PC-9 (cell line): ENCODE measurements around the gene C5. TPM values are rescaled to one million over a fixed set of nuclear protein-coding genes. Genes with fewer than 3 reads are reported as not detected.

Experiments used
- BruUV-seq: library from RNA; stranded (reverse); fragments of 400-500 nt; replicated peaks from 2 replicates; lab custom pipeline; 2021; lab: Mats Ljungman, UMichigan
- CTCF ChIA-PET: fragments of 300-600 bp; sonication (Branson Sonifier 250); formaldehyde crosslinking; loops from one replicate; lab custom pipeline; 2022; ENCODE audit warnings: antibody characterized with exemption; lab: Charles Lee
- POLR2A ChIA-PET: fragments of 300-600 bp; sonication (Branson Sonifier 250); formaldehyde crosslinking; loops from one replicate; lab custom pipeline; 2022; ENCODE audit warnings: antibody characterized with exemption; ENCODE audit not compliant: unreplicated experiment; lab: Charles Lee
- DNase-seq, 2 experiments: peaks; one replicate each; pipeline versions ENCODE4 v3.0.0 to v3.0.0-alpha.2; 2015 to 2022; ENCODE audit warnings: mixed read lengths in 1 of 2
- H2AFZ ChIP-seq: fragments of 200-600 bp; sonication (generic); 2 replicates; pipeline ENCODE4 v1.8.1; 2017; ENCODE audit warnings: antibody characterized with exemption
- H3F3A ChIP-seq: fragments of 200-600 bp; sonication (generic); 2 replicates; pipeline ENCODE4 v1.8.1; 2017; ENCODE audit warnings: antibody characterized with exemption, mild to moderate bottlenecking, low read depth; ENCODE audit not compliant: insufficient read depth
- H3K27ac ChIP-seq: fragments of 200-600 bp; sonication (generic); 2 replicates; pipeline ENCODE4 v1.6.1; 2016; ENCODE audit warnings: mixed run types
- H3K27me3 ChIP-seq: fragments of 200-600 bp; sonication (generic); 2 replicates; pipeline ENCODE4 v1.6.1; 2016; ENCODE audit warnings: low read depth, mixed run types; ENCODE audit not compliant: insufficient read depth
- H3K36me3 ChIP-seq: fragments of 200-600 bp; sonication (generic); 2 replicates; pipeline ENCODE4 v1.6.1; 2016; ENCODE audit warnings: low read depth, mixed run types
- H3K4me1 ChIP-seq: fragments of 200-600 bp; sonication (generic); replicated peaks from 2 replicates; pipeline ENCODE4 v1.6.1; 2016; ENCODE audit warnings: mixed run types; ENCODE audit not compliant: insufficient read depth
- H3K4me2 ChIP-seq: fragments of 200-600 bp; sonication (generic); 2 replicates; pipeline ENCODE4 v1.6.1; 2017; ENCODE audit warnings: mixed run types
- H3K4me3 ChIP-seq: fragments of 200-600 bp; sonication (generic); 2 replicates; pipeline ENCODE4 v1.6.1; 2016; ENCODE audit warnings: mixed run types
- H3K79me2 ChIP-seq: fragments of 200-600 bp; sonication (generic); 2 replicates; pipeline ENCODE4 v1.6.1; 2017; ENCODE audit warnings: low read depth, mixed run types
- H3K9me2 ChIP-seq: fragments of 200-600 bp; sonication (generic); 2 replicates; pipeline ENCODE4 v1.8.1; 2017; ENCODE audit warnings: mild to moderate bottlenecking; ENCODE audit not compliant: insufficient read depth
- H3K9me3 ChIP-seq: fragments of 200-600 bp; sonication (generic); 2 replicates; pipeline ENCODE4 v1.8.1; 2016; ENCODE audit warnings: low read depth; ENCODE audit not compliant: insufficient read depth
- H4K20me1 ChIP-seq: fragments of 200-600 bp; sonication (generic); 2 replicates; pipeline ENCODE4 v1.8.1; 2017; ENCODE audit not compliant: insufficient read depth
- EZH2 ChIP-seq: fragments of 200-600 bp; sonication (generic); IDR thresholded peaks from 2 replicates; pipeline ENCODE4 v1.8.0; 2017; ENCODE audit warnings: antibody characterized with exemption, low read depth
- intact Hi-C: fragments of 100-400 bp; cut with micrococcal nuclease; formaldehyde crosslinking; loops from one replicate; pipeline ENCODE4 v1.10.0; 2022; ENCODE audit not compliant: unreplicated experiment
- total RNA-seq: library from RNA; stranded (reverse); gene quantifications from 2 replicates; pipeline ENCODE4 v1.2.3, GENCODE V29; 2021
- TF ChIP-seq, protein P1 (sequence below): fragments of 200-600 bp; sonication (generic); conservative IDR thresholded peaks from 2 replicates; pipeline ENCODE4 v1.6.1; 2017; ENCODE audit warnings: mixed run types, antibody characterized with exemption, mild to moderate bottlenecking, moderate library complexity

The C5 gene
- total RNA-seq, 1 experiment from 2014 or later = 11.5 TPM

DNA sequence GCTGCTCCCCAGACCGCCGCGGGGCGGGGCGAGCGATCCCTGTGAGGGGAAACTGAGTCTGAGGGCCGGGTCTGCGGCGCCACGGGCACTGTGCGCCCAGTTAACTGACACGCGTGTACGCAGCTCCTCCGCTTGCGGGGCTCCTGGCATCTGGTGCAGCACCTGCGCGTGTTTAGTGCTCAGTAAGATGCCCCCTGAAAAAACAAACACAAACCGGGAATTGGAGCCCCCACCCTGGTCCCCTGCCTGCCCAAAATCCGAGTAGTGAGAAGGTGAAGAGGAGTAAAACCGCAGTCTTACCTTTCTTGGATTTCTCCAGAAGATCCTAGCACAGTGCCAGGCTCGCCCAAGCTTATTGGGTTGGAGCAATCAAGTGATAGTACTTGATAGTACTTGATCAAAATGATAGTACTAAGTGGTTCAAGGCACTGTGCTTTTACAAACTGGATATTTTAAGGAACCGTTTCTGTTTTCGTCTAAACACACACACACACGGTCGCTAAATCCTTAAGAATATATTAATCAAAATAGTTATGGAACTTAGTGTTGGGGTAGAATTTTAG is 120.8 kb downstream of the C5 start:
- Histone ChIP-seq H2AFZ (peak overlapping the region; percentile 91), H3K27ac (no peak overlapping the region), H3K36me3 (no peaks in the 10 kb centered on the region), H3K4me1 (peaks cover 11% of the 10 kb centered on the region), H3F3A (peaks cover 20% of the 10 kb centered on the region), H4K20me1 (no peaks in the 10 kb centered on the region), H3K4me3 (peak overlapping the region; percentile 81), H3K79me2 (no peaks in the 10 kb centered on the region), H3K4me2 (peak overlapping the region; percentile 100), H3K9me2 (no peaks in the 10 kb centered on the region), H3K27me3 (no peaks in the 10 kb centered on the region), H3K9me3 (no peaks in the 10 kb centered on the region)
- intact Hi-C loops = no loop called here
- BruUV-seq = TSS peak; percentile 50
- CTCF ChIA-PET = interaction anchor here (0.6 kb wide), 1 partner anchor 374 kb away, joined by 11 read pairs; no protein-coding TSS in a partner anchor
- DNase-seq = no peak
- POLR2A ChIA-PET = interaction anchor here (0.6 to 0.7 kb wide), 2 partner anchors 386 to 1576 kb away, joined by 5 to 6 read pairs; no protein-coding TSS in a partner anchor
- TF ChIP-seq, protein P1, sequence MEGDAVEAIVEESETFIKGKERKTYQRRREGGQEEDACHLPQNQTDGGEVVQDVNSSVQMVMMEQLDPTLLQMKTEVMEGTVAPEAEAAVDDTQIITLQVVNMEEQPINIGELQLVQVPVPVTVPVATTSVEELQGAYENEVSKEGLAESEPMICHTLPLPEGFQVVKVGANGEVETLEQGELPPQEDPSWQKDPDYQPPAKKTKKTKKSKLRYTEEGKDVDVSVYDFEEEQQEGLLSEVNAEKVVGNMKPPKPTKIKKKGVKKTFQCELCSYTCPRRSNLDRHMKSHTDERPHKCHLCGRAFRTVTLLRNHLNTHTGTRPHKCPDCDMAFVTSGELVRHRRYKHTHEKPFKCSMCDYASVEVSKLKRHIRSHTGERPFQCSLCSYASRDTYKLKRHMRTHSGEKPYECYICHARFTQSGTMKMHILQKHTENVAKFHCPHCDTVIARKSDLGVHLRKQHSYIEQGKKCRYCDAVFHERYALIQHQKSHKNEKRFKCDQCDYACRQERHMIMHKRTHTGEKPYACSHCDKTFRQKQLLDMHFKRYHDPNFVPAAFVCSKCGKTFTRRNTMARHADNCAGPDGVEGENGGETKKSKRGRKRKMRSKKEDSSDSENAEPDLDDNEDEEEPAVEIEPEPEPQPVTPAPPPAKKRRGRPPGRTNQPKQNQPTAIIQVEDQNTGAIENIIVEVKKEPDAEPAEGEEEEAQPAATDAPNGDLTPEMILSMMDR = no peak
- no peak for TF ChIP-seq EZH2

DNA sequence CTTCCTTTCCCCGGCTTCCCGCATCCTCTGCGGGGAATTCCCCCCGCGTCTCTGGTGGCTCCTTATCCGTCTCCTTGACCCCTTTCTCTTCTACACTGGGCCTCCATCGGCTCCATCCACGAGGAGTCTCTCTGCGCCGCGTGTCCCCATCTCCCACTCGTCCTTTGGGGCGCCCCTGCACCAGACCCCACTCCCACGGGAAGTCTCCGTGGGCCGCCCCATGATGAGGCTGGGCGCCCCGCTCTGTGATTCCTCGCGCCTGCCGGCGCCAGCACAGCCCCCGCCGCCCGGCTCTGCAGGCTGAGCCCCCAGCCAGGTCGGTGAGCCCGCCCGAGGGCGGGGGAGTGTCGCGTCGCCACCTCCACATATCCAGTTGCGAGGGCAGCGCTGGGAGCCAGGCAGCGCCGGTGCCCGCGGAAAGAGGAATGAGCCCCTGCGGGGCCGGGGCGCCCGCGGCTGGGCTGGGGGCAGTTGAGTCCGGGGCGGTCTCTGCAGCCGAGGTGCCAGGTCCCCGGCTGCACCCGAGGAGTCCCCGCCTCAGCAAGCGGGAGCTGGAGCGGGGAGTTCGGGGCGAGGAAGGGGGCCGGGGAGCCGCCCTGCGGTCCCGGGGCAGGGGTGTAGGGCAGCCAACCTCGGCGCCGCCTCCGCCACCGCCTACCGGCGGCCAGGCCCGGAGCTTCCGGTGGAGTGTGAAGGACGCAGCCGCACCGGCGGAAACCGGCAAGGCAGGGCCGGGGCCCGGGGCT is 121.4 kb downstream of the C5 start:
- Histone ChIP-seq H3K36me3 (no peaks in the 10 kb centered on the region), H3K27me3 (no peaks in the 10 kb centered on the region), H2AFZ (peak overlapping the region; percentile 91), H3K9me3 (no peaks in the 10 kb centered on the region), H3K27ac (no peak overlapping the region), H3F3A (peaks cover 20% of the 10 kb centered on the region), H3K9me2 (no peaks in the 10 kb centered on the region), H4K20me1 (no peaks in the 10 kb centered on the region), H3K4me3 (peak overlapping the region; percentile 81), H3K4me1 (peaks cover 11% of the 10 kb centered on the region), H3K79me2 (no peaks in the 10 kb centered on the region), H3K4me2 (peak overlapping the region; percentile 100)
- peak in 1 of 2 experiments; percentile 69 for DNase-seq
- intact Hi-C loops = no loop called here
- no peak for TF ChIP-seq EZH2
- TF ChIP-seq, protein P1 = peak; percentile 27; the same call in 1 of the 2 replicates
- no TSS peak for BruUV-seq
- ChIA-PET POLR2A (interaction anchor here (0.7 kb wide), 1 partner anchor 387 kb away, joined by 5 read pairs; no protein-coding TSS in a partner anchor), CTCF (no interaction called here)

DNA sequence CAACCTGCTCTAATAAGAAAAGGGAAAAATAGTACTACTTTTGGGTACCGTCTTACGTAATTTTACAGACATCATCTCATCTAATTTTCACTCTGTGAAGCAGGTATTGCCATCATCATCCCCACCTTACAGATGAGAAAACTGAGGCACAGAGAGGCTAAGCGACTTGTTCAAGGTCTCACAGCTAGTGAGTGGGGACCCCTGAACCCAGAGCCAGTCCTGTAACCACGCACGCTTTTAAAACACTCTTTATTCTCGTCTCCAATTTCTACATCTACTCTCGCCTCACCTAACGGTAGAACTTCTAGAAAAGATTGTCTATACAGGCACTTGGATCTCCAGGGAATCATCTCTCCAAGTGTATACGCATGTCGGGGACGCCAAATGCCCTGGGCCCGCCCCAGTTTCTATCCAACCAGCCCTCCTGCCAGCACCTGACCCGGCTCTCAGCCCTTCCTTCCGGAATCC is 122.0 kb downstream of the C5 start:
- Histone ChIP-seq H3K27me3 (no peaks in the 10 kb centered on the region), H3K9me3 (no peaks in the 10 kb centered on the region), H3K4me1 (peaks cover 11% of the 10 kb centered on the region), H3F3A (peaks cover 20% of the 10 kb centered on the region), H3K4me2 (peak overlapping the region; percentile 100; the same call in 1 of the 2 replicates), H2AFZ (no peak overlapping the region), H3K4me3 (no peak overlapping the region; the same call in 1 of the 2 replicates), H3K27ac (no peak overlapping the region), H3K9me2 (no peaks in the 10 kb centered on the region), H3K79me2 (no peaks in the 10 kb centered on the region), H4K20me1 (no peaks in the 10 kb centered on the region), H3K36me3 (no peaks in the 10 kb centered on the region)
- intact Hi-C loops = no loop called here
- ChIA-PET CTCF (no interaction called here), POLR2A (no interaction called here)
- TF ChIP-seq, protein P1 = no peak
- no peak for TF ChIP-seq EZH2
- BruUV-seq = no TSS peak
- DNase-seq = peak in 1 of 2 experiments; percentile 11
